Adrenal gland (tissue), 5 donors: ENCODE results near the gene ZNF335.

Experiments used
- POLR2A ChIP-seq, 2 donors: fragments of 450-650 bp; IDR thresholded peaks; one replicate each; pipeline ENCODE4 v1.6.1; 2017; ENCODE audit warnings: antibody characterized with exemption in 2 of 2, mild to moderate bottlenecking in 2 of 2, moderate library complexity in 1 of 2
- TF ChIP-seq, protein P1 (sequence below), 6 experiments: fragments of 450-650 bp in 4 of 6; fragments of 200-600 bp in 2 of 6; sonication (generic) in 1 of 6; IDR thresholded peaks; 1 replicate in 5 of 6; 2 replicates in 1 of 6; pipeline versions ENCODE4 v1.5.1 to v1.8.0; 2016 to 2021; ENCODE audit warnings: antibody characterized with exemption in 6 of 6, mild to moderate bottlenecking in 2 of 6, moderate library complexity in 1 of 6
- donor health status: DM: no; HTN: no; CAD: no.

DNA sequence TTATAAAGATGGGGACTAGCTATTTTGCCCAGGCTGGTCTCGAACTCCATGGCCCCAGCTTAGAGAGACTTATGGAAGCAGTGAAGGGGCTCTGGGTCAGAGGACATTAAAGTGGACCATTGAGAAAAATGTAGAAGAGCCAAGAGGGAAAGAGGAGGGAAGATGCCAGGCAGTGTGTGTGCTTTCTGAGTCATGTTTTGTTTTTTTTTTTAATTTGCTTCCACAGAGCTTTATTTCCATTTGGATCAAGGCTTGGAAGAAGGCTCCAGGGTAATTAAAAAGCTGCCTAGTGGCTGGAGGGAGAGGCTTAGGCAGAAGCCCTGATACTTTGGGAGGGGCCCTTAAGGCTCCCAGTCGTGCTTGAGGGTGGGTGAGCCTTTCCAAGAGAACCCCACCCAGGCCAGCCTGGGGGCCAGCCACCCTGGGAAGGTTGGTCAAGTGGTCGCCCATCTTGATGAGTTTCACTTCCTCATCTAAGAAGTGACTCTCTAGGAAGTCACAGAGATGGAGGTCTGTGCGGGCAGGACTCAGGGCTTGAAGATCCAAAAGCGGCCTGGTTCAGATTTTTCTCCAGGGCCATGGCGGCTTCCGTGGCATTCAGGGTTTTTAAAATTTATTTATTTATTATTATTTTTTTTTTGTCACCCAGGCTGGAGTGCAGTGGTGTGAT is 3.0 kb upstream of the ZNF335 start:
- TF ChIP-seq, protein P1, sequence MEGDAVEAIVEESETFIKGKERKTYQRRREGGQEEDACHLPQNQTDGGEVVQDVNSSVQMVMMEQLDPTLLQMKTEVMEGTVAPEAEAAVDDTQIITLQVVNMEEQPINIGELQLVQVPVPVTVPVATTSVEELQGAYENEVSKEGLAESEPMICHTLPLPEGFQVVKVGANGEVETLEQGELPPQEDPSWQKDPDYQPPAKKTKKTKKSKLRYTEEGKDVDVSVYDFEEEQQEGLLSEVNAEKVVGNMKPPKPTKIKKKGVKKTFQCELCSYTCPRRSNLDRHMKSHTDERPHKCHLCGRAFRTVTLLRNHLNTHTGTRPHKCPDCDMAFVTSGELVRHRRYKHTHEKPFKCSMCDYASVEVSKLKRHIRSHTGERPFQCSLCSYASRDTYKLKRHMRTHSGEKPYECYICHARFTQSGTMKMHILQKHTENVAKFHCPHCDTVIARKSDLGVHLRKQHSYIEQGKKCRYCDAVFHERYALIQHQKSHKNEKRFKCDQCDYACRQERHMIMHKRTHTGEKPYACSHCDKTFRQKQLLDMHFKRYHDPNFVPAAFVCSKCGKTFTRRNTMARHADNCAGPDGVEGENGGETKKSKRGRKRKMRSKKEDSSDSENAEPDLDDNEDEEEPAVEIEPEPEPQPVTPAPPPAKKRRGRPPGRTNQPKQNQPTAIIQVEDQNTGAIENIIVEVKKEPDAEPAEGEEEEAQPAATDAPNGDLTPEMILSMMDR (IDR thresholded peaks at IDR 0.05), result no peak
- TF ChIP-seq POLR2A (IDR thresholded peaks at IDR 0.05), result no peak
